Measurements from ENCODE around the gene KRT9. TPM values are rescaled to one million over a fixed set of nuclear protein-coding genes. Genes with fewer than 3 reads are reported as not detected.

KRT9 gene
- total RNA-seq, 6 experiments from 2014 or later, result not detected

- H3K27ac ChIP-seq, result no peak overlapping the region
- peaks cover 0 to 8% of the 10 kb centered on the region in 2 donors for H3K27me3 ChIP-seq
Measured at GRCh38 chr17:41527063-41528023, 44.5 kb downstream of the KRT9 start.

GRCh38 chr17:41524261-41524660, 47.6 kb downstream of the KRT9 start:
- no peaks in the 10 kb centered on the region for H3K4me1 ChIP-seq
- no peaks in the 10 kb centered on the region for H3K9me3 ChIP-seq
- no peak overlapping the region for H3K4me3 ChIP-seq
- ATAC-seq (no peak), DNase-seq (no peak)
- peaks cover 0 to 8% of the 10 kb centered on the region in 2 donors for H3K27me3 ChIP-seq
- H3K36me3 ChIP-seq, result no peaks in the 10 kb centered on the region
- TF ChIP-seq POLR2A (IDR thresholded peaks at IDR 0.05) (no peak), CTCF (IDR thresholded peaks at IDR 0.05) (no peak)
- intact Hi-C loops (cut with DNase I), result no loop called here
- WGBS (ENCODE audit: insufficient coverage, low coverage, low lambda C conversion rate, missing lambda C conversion rate), result 93% methylated on average over 5 of the region's 11 CpGs
- H3K27ac ChIP-seq, result no peak overlapping the region

More at GRCh38 chr17:41527063-41528023, 44.5 kb downstream of the KRT9 start:
- 8% methylated on average over 43 of the region's 62 CpGs for WGBS (ENCODE audit: insufficient coverage, low coverage, low lambda C conversion rate, missing lambda C conversion rate)
- Histone ChIP-seq H3K9me3 (no peaks in the 10 kb centered on the region), H3K36me3 (no peaks in the 10 kb centered on the region), H3K4me3 (no peak overlapping the region), H3K4me1 (no peaks in the 10 kb centered on the region)
- TF ChIP-seq POLR2A (IDR thresholded peaks at IDR 0.05) (no peak), CTCF (IDR thresholded peaks at IDR 0.05) (no peak)
- intact Hi-C loops (cut with DNase I), result no loop called here
- ATAC-seq (peak in 1 of 4 donors; percentile 24), DNase-seq (no peak)

GRCh38 chr17:41523787-41524186, 48.1 kb downstream of the KRT9 start:
- DNase-seq (no peak), ATAC-seq (no peak)
- Histone ChIP-seq H3K27ac (no peak overlapping the region), H3K4me1 (no peaks in the 10 kb centered on the region), H3K4me3 (no peak overlapping the region), H3K27me3 (peaks cover 0 to 8% of the 10 kb centered on the region in 2 donors), H3K9me3 (no peaks in the 10 kb centered on the region), H3K36me3 (no peaks in the 10 kb centered on the region)
- TF ChIP-seq CTCF (IDR thresholded peaks at IDR 0.05) (no peak), POLR2A (IDR thresholded peaks at IDR 0.05) (no peak)
- intact Hi-C loops (cut with DNase I), result no loop called here
- WGBS (ENCODE audit: insufficient coverage, low coverage, low lambda C conversion rate, missing lambda C conversion rate), result 78% methylated on average over 16 of the region's 19 CpGs

- Histone ChIP-seq H3K36me3 (no peaks in the 10 kb centered on the region), H3K27ac (no peak overlapping the region), H3K4me1 (no peaks in the 10 kb centered on the region), H3K9me3 (no peaks in the 10 kb centered on the region), H3K4me3 (no peak overlapping the region), H3K27me3 (peaks cover 0 to 8% of the 10 kb centered on the region in 2 donors)
- 71% methylated on average over 4 of the region's 4 CpGs for WGBS (ENCODE audit: insufficient coverage, low coverage, low lambda C conversion rate, missing lambda C conversion rate)
- DNase-seq (no peak), ATAC-seq (no peak)
- intact Hi-C loops (cut with DNase I), result no loop called here
- TF ChIP-seq CTCF (IDR thresholded peaks at IDR 0.05) (no peak), POLR2A (IDR thresholded peaks at IDR 0.05) (no peak)
Measured at GRCh38 chr17:41523225-41523593, 48.6 kb downstream of the KRT9 start.

Data from right lobe of liver (tissue), 6 donors.